ENCODE results near the gene TBX3.

TBX3 gene

DNA sequence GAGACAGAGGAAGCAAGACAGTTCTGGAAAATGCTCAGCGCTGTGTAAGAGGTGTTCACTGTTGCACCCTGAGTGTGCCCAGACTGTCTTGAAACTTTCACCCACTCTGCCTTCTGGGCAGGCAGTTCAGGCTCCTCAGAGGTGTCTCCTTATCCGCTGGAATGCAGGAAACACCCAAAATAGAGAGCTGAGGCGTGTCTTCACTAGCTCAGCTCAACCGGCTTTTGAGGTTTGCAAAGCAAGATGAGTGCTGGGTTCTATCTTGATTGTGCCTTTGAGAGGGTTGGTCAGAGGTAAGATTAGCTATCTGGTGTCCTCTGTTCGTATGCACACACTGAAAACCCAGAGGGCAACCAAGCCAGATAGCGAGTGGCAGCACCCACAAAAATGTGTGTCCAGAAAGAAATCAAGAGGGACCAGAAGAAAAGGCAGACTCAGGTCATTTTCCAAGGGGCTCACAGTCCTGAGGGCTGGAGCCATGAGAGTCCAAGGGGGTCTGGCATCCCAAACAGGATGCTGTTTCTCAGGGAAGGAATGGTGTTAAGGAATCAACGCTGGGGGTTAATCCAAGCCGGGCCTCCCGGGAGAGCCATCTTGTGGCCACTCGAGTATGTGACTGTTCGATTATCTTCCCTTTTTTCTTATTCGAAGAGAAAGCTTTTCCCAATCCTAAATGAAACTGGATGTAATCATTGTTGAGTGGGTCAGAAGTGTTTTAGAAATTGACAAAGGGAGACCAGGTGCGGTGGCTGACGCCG lies 47.1 kb downstream of the TBX3 start:
- H2BK120ac ChIP-seq (ENCODE audit: low read depth, low read length) = no peak overlapping the region
- H3K18ac ChIP-seq (ENCODE audit: low read length) = no peak overlapping the region
- H4K91ac ChIP-seq (ENCODE audit: low read depth, low read length, poor library complexity) = no peak overlapping the region
- WGBS, 2 donors (ENCODE audit: extremely low coverage in 2 of 2, insufficient read length in 2 of 2, insufficient replicate concordance in 1 of 2) = no CpG with 5 or more reads among the region's 15 CpGs
- H3K9ac ChIP-seq (ENCODE audit: low read depth, low read length, poor library complexity) = no peak overlapping the region
- H3K14ac ChIP-seq (ENCODE audit: low read length) = no peak overlapping the region
- H3K36me3 ChIP-seq (replicated peaks in 1 of 2; ENCODE audit: control insufficient read depth in 2 of 2, insufficient read depth in 2 of 2, low read length in 2 of 2) = no peaks in the 10 kb centered on the region
- no peaks in the 10 kb centered on the region for H3K27me3 ChIP-seq (ENCODE audit: control insufficient read depth in 3 of 3, insufficient read depth in 3 of 3, low read depth in 1 of 3, low read length in 3 of 3)
- H2AK5ac ChIP-seq (ENCODE audit: low read depth, low read length) = no peak overlapping the region
- no peak overlapping the region for H3K4me3 ChIP-seq (ENCODE audit: low read length in 2 of 2)
- H3K23ac ChIP-seq (ENCODE audit: low read depth, low read length, poor library complexity) = no peak overlapping the region
- H2BK5ac ChIP-seq (ENCODE audit: low read length) = no peak overlapping the region
- no peak overlapping the region for H3K4me2 ChIP-seq (ENCODE audit: insufficient read depth, low read length, poor library complexity, severe bottlenecking)
- H3K4me1 ChIP-seq (ENCODE audit: control insufficient read depth in 2 of 2, insufficient read depth in 1 of 2, low read depth in 1 of 2, low read length in 2 of 2) = no peaks in the 10 kb centered on the region
- H3K27ac ChIP-seq (replicated peaks; ENCODE audit: low read length) = no peak overlapping the region
- H2AFZ ChIP-seq (ENCODE audit: low read length) = no peak overlapping the region
- H2BK12ac ChIP-seq (ENCODE audit: low read length) = no peak overlapping the region
- no peak overlapping the region for H2BK15ac ChIP-seq (ENCODE audit: low read length)
- H4K8ac ChIP-seq (ENCODE audit: low read depth, low read length) = no peak overlapping the region
- H3K4ac ChIP-seq (ENCODE audit: low read length) = no peak overlapping the region
- no peaks in the 10 kb centered on the region for H3K9me3 ChIP-seq (replicated peaks in 1 of 2; ENCODE audit: control insufficient read depth in 2 of 2, insufficient read depth in 1 of 2, low read depth in 1 of 2, low read length in 2 of 2)
- H3K79me1 ChIP-seq (ENCODE audit: low read depth, low read length) = no peaks in the 10 kb centered on the region
- DNase-seq (ENCODE audit: low spot score) = no peak

DNA sequence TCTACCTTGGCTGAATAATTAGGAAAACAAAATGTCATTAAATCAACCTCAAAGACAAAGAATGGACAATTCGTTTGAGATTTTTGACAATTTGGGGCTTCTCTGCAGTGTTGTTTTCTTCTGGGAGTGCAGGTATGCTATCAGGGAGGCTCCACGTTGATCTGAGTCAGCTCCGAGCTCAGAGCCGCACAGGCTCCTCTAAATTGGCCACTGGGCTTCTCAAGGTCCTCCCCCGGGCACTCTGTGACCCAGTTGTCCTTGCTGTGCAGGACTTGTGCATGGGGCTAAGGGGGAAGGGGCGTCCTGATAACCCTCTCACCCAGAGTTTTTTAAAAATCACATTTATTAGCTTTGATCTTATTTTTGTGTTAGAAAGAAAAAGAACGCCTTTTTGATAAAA lies 52.7 kb downstream of the TBX3 start:
- Histone ChIP-seq H3K4me2 (ENCODE audit: insufficient read depth, low read length, poor library complexity, severe bottlenecking) (no peak overlapping the region), H4K8ac (ENCODE audit: low read depth, low read length) (no peak overlapping the region), H3K36me3 (replicated peaks in 1 of 2; ENCODE audit: control insufficient read depth in 2 of 2, insufficient read depth in 2 of 2, low read length in 2 of 2) (no peaks in the 10 kb centered on the region), H3K27ac (replicated peaks; ENCODE audit: low read length) (no peak overlapping the region), H3K14ac (ENCODE audit: low read length) (no peak overlapping the region), H3K9ac (ENCODE audit: low read depth, low read length, poor library complexity) (no peak overlapping the region), H3K79me1 (ENCODE audit: low read depth, low read length) (no peaks in the 10 kb centered on the region), H2BK120ac (ENCODE audit: low read depth, low read length) (no peak overlapping the region), H3K4ac (ENCODE audit: low read length) (no peak overlapping the region), H3K4me3 (ENCODE audit: low read length in 2 of 2) (no peak overlapping the region), H3K4me1 (ENCODE audit: control insufficient read depth in 2 of 2, insufficient read depth in 1 of 2, low read depth in 1 of 2, low read length in 2 of 2) (no peaks in the 10 kb centered on the region), H2AFZ (ENCODE audit: low read length) (no peak overlapping the region), H2BK12ac (ENCODE audit: low read length) (no peak overlapping the region), H3K18ac (ENCODE audit: low read length) (no peak overlapping the region), H3K27me3 (ENCODE audit: control insufficient read depth in 3 of 3, insufficient read depth in 3 of 3, low read depth in 1 of 3, low read length in 3 of 3) (no peaks in the 10 kb centered on the region), H2AK5ac (ENCODE audit: low read depth, low read length) (no peak overlapping the region), H2BK15ac (ENCODE audit: low read length) (no peak overlapping the region), H2BK5ac (ENCODE audit: low read length) (no peak overlapping the region), H3K23ac (ENCODE audit: low read depth, low read length, poor library complexity) (no peak overlapping the region), H4K91ac (ENCODE audit: low read depth, low read length, poor library complexity) (no peak overlapping the region), H3K9me3 (replicated peaks in 1 of 2; ENCODE audit: control insufficient read depth in 2 of 2, insufficient read depth in 1 of 2, low read depth in 1 of 2, low read length in 2 of 2) (no peaks in the 10 kb centered on the region)
- WGBS, 2 donors (ENCODE audit: extremely low coverage in 2 of 2, insufficient read length in 2 of 2, insufficient replicate concordance in 1 of 2) = no CpG with 5 or more reads among the region's 7 CpGs
- no peak for DNase-seq (ENCODE audit: low spot score)

DNA sequence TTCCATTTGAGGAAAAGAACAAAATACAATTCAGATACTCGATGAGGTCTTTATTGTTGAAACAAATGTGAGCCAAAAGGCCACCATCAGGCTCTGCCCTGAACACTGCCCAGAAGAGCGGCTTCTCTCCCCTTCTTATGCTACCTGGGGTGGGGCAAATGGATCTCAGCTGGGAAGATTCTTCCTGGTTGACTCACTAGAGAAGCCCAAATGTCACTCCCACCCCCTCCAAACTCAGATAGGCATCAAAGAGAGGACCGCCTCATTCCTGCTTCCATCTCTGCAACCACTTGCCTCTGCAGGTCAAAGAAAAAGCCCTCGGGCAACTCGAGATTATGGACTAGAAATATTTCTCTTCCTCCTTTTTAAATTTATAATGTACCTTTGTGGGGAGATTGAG lies 55.8 kb downstream of the TBX3 start:
- Histone ChIP-seq H3K9ac (ENCODE audit: low read depth, low read length, poor library complexity) (no peak overlapping the region), H3K9me3 (replicated peaks in 1 of 2; ENCODE audit: control insufficient read depth in 2 of 2, insufficient read depth in 1 of 2, low read depth in 1 of 2, low read length in 2 of 2) (no peaks in the 10 kb centered on the region), H3K27ac (replicated peaks; ENCODE audit: low read length) (no peak overlapping the region), H2BK120ac (ENCODE audit: low read depth, low read length) (no peak overlapping the region), H3K4me3 (ENCODE audit: low read length in 2 of 2) (no peak overlapping the region), H2BK12ac (ENCODE audit: low read length) (no peak overlapping the region), H3K4me2 (ENCODE audit: insufficient read depth, low read length, poor library complexity, severe bottlenecking) (no peak overlapping the region), H2AK5ac (ENCODE audit: low read depth, low read length) (no peak overlapping the region), H3K4me1 (ENCODE audit: control insufficient read depth in 2 of 2, insufficient read depth in 1 of 2, low read depth in 1 of 2, low read length in 2 of 2) (no peaks in the 10 kb centered on the region), H2AFZ (ENCODE audit: low read length) (no peak overlapping the region), H3K36me3 (replicated peaks in 1 of 2; ENCODE audit: control insufficient read depth in 2 of 2, insufficient read depth in 2 of 2, low read length in 2 of 2) (no peaks in the 10 kb centered on the region), H2BK5ac (ENCODE audit: low read length) (no peak overlapping the region), H3K23ac (ENCODE audit: low read depth, low read length, poor library complexity) (no peak overlapping the region), H3K18ac (ENCODE audit: low read length) (no peak overlapping the region), H3K27me3 (ENCODE audit: control insufficient read depth in 3 of 3, insufficient read depth in 3 of 3, low read depth in 1 of 3, low read length in 3 of 3) (no peaks in the 10 kb centered on the region), H3K4ac (ENCODE audit: low read length) (no peak overlapping the region), H3K79me1 (ENCODE audit: low read depth, low read length) (no peaks in the 10 kb centered on the region), H4K91ac (ENCODE audit: low read depth, low read length, poor library complexity) (no peak overlapping the region), H3K14ac (ENCODE audit: low read length) (no peak overlapping the region), H2BK15ac (ENCODE audit: low read length) (no peak overlapping the region), H4K8ac (ENCODE audit: low read depth, low read length) (no peak overlapping the region)
- no peak for DNase-seq (ENCODE audit: low spot score)
- no CpG with 5 or more reads among the region's 5 CpGs for WGBS, 2 donors (ENCODE audit: extremely low coverage in 2 of 2, insufficient read length in 2 of 2, insufficient replicate concordance in 1 of 2)

DNA sequence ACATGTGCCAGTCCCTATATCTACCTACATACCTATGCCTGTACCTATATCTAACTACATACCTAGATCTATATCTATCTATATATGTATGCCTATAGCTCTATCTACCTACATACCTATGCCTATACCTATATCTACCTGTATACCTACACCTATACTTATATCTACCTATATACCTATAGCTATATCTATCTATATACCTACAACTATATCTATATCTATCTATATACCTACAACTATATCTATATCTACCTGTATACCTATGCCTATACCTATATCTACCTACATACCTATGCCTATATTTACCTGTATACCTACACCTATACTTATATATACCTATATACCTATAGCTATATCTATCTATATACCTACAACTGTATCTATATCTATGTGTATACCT lies 56.6 kb downstream of the TBX3 start:
- no peak for DNase-seq (ENCODE audit: low spot score)
- no peak overlapping the region for H3K4me3 ChIP-seq (ENCODE audit: low read length in 2 of 2)
- no peak overlapping the region for H3K23ac ChIP-seq (ENCODE audit: low read depth, low read length, poor library complexity)
- no peak overlapping the region for H2BK5ac ChIP-seq (ENCODE audit: low read length)
- no peak overlapping the region for H3K27ac ChIP-seq (replicated peaks; ENCODE audit: low read length)
- no peaks in the 10 kb centered on the region for H3K79me1 ChIP-seq (ENCODE audit: low read depth, low read length)
- H3K18ac ChIP-seq (ENCODE audit: low read length) = no peak overlapping the region
- no peak overlapping the region for H2BK12ac ChIP-seq (ENCODE audit: low read length)
- no peak overlapping the region for H2AFZ ChIP-seq (ENCODE audit: low read length)
- no peaks in the 10 kb centered on the region for H3K4me1 ChIP-seq (ENCODE audit: control insufficient read depth in 2 of 2, insufficient read depth in 1 of 2, low read depth in 1 of 2, low read length in 2 of 2)
- H2AK5ac ChIP-seq (ENCODE audit: low read depth, low read length) = no peak overlapping the region
- no peak overlapping the region for H2BK15ac ChIP-seq (ENCODE audit: low read length)
- no peak overlapping the region for H4K8ac ChIP-seq (ENCODE audit: low read depth, low read length)
- no peak overlapping the region for H3K9ac ChIP-seq (ENCODE audit: low read depth, low read length, poor library complexity)
- no peaks in the 10 kb centered on the region for H3K27me3 ChIP-seq (ENCODE audit: control insufficient read depth in 3 of 3, insufficient read depth in 3 of 3, low read depth in 1 of 3, low read length in 3 of 3)
- no peak overlapping the region for H3K14ac ChIP-seq (ENCODE audit: low read length)
- no peak overlapping the region for H3K4ac ChIP-seq (ENCODE audit: low read length)
- H3K4me2 ChIP-seq (ENCODE audit: insufficient read depth, low read length, poor library complexity, severe bottlenecking) = no peak overlapping the region
- H4K91ac ChIP-seq (ENCODE audit: low read depth, low read length, poor library complexity) = no peak overlapping the region
- H3K36me3 ChIP-seq (replicated peaks in 1 of 2; ENCODE audit: control insufficient read depth in 2 of 2, insufficient read depth in 2 of 2, low read length in 2 of 2) = no peaks in the 10 kb centered on the region
- H2BK120ac ChIP-seq (ENCODE audit: low read depth, low read length) = no peak overlapping the region
- H3K9me3 ChIP-seq (replicated peaks in 1 of 2; ENCODE audit: control insufficient read depth in 2 of 2, insufficient read depth in 1 of 2, low read depth in 1 of 2, low read length in 2 of 2) = no peaks in the 10 kb centered on the region

All from neuronal stem cell (in vitro differentiated cells).